ENCODE measurements around the gene NKD2. TPM values are rescaled to one million over a fixed set of nuclear protein-coding genes. Genes with fewer than 3 reads are reported as not detected.

NKD2 gene
- total RNA-seq, 4 donors from 2014 or later, result 0.78 to 3.2 (median 1.6) TPM

GRCh38 chr5:1039210-1039548 is 30.6 kb downstream of the NKD2 start:
- intact Hi-C loops (cut with DNase I), result no loop called here
- no peak overlapping the region for H3K27ac ChIP-seq
- no peaks in the 10 kb centered on the region for H3K27me3 ChIP-seq
- no peak for DNase-seq
- no peaks in the 10 kb centered on the region for H3K4me1 ChIP-seq
- no peaks in the 10 kb centered on the region for H3K36me3 ChIP-seq
- TF ChIP-seq POLR2A (IDR thresholded peaks at IDR 0.05), result no peak
- no peak for TF ChIP-seq CTCF (IDR thresholded peaks at IDR 0.05)
- WGBS, 2 donors, result 89 to 90% methylated on average over 16 of the region's 16 CpGs
- H3K4me3 ChIP-seq (replicated peaks in 1 of 3), result no peak overlapping the region
- no peaks in the 10 kb centered on the region for H3K9me3 ChIP-seq

- WGBS, 2 donors, result 89 to 91% methylated on average over 11 to 18 of the region's 18 CpGs
- H3K4me3 ChIP-seq (replicated peaks in 1 of 3), result no peak overlapping the region
- H3K36me3 ChIP-seq, result no peaks in the 10 kb centered on the region
- no peak for TF ChIP-seq POLR2A (IDR thresholded peaks at IDR 0.05)
- H3K27me3 ChIP-seq, result no peaks in the 10 kb centered on the region
- H3K4me1 ChIP-seq, result no peaks in the 10 kb centered on the region
- H3K27ac ChIP-seq, result no peak overlapping the region
- DNase-seq, result no peak
- intact Hi-C loops (cut with DNase I), result no loop called here
- H3K9me3 ChIP-seq, result no peaks in the 10 kb centered on the region
These were observed 31.2 kb downstream of the NKD2 start for GRCh38 chr5:1039706-1040260.

- WGBS, 2 donors, result 92 to 93% methylated on average over 4 to 10 of the region's 10 CpGs
- TF ChIP-seq CTCF (IDR thresholded peaks at IDR 0.05) (no peak), POLR2A (IDR thresholded peaks at IDR 0.05) (no peak)
- intact Hi-C loops (cut with DNase I), result no loop called here
- Histone ChIP-seq H3K9me3 (no peaks in the 10 kb centered on the region), H3K4me3 (replicated peaks in 1 of 3) (no peak overlapping the region), H3K27ac (no peak overlapping the region), H3K36me3 (no peaks in the 10 kb centered on the region), H3K27me3 (no peaks in the 10 kb centered on the region), H3K4me1 (no peaks in the 10 kb centered on the region)
- no peak for DNase-seq
These were observed 32.0 kb downstream of the NKD2 start for GRCh38 chr5:1040571-1040970.

GRCh38 chr5:1041225-1042143 is 32.9 kb downstream of the NKD2 start:
- DNase-seq, result no peak
- H3K27ac ChIP-seq, result no peak overlapping the region
- no peak overlapping the region for H3K4me3 ChIP-seq (replicated peaks in 1 of 3)
- intact Hi-C loops (cut with DNase I), result no loop called here
- H3K4me1 ChIP-seq, result no peaks in the 10 kb centered on the region
- no peaks in the 10 kb centered on the region for H3K36me3 ChIP-seq
- TF ChIP-seq CTCF (IDR thresholded peaks at IDR 0.05), result no peak
- TF ChIP-seq POLR2A (IDR thresholded peaks at IDR 0.05), result no peak
- H3K27me3 ChIP-seq, result no peaks in the 10 kb centered on the region
- WGBS, 2 donors, result 76% methylated on average over 15 of the region's 15 CpGs
- H3K9me3 ChIP-seq, result no peaks in the 10 kb centered on the region

- Histone ChIP-seq H3K36me3 (no peaks in the 10 kb centered on the region), H3K27ac (no peak overlapping the region), H3K4me1 (no peaks in the 10 kb centered on the region), H3K4me3 (replicated peaks in 1 of 3) (no peak overlapping the region), H3K9me3 (no peaks in the 10 kb centered on the region), H3K27me3 (no peaks in the 10 kb centered on the region)
- no peak for TF ChIP-seq POLR2A (IDR thresholded peaks at IDR 0.05)
- no peak for TF ChIP-seq CTCF (IDR thresholded peaks at IDR 0.05)
- 86 to 90% methylated on average over 7 of the region's 7 CpGs for WGBS, 2 donors
- intact Hi-C loops (cut with DNase I), result no loop called here
- no peak for DNase-seq
These were observed 34.0 kb downstream of the NKD2 start for GRCh38 chr5:1042626-1043025.
